Brain microvascular endothelial cell (primary cell): ENCODE measurements around the gene DOCK9.

ENCODE experiments used
- DNase-seq: peaks from one replicate; pipeline ENCODE4 v3.0.0-alpha.2; 2020
- H3K27ac ChIP-seq: fragments of 250-450 bp; sonication (Bioruptor Pico); 2 replicates; pipeline ENCODE4 v1.5.1; 2020; ENCODE audit warnings: mild to moderate bottlenecking, moderate library complexity
- H3K27me3 ChIP-seq: fragments of 250-450 bp; sonication (Bioruptor Pico); replicated peaks from 2 replicates; pipeline ENCODE4 v1.5.1; 2020; ENCODE audit warnings: mild to moderate bottlenecking
- H3K36me3 ChIP-seq: fragments of 250-450 bp; sonication (Bioruptor Pico); replicated peaks from 2 replicates; pipeline ENCODE4 v1.5.1; 2020; ENCODE audit warnings: mild to moderate bottlenecking
- H3K4me3 ChIP-seq: 2 replicates; pipeline ENCODE4 v1.5.1; 2011; ENCODE audit warnings: low read depth, mild to moderate bottlenecking, control low read depth, low read length, moderate library complexity
- CTCF ChIP-seq: IDR thresholded peaks from 2 replicates; pipeline ENCODE4 v1.5.1; 2011; ENCODE audit warnings: low read depth, mild to moderate bottlenecking, moderate library complexity, low read length, control low read depth, inconsistent platforms; ENCODE audit errors: missing control alignments
- in situ Hi-C: cut with HindIII; loops from 2 replicates; pipeline ENCODE4 v1.10.0; 2017; ENCODE audit warnings: low sequenced_read_pairs, low pct_ligation_motif_present

DOCK9 gene

GRCh38 chr13:98963917-98964316 lies 13.9 kb downstream of the DOCK9 start:
- H3K27me3 ChIP-seq, result no peaks in the 10 kb centered on the region
- no peaks in the 10 kb centered on the region for H3K36me3 ChIP-seq
- H3K4me3 ChIP-seq, result no peak overlapping the region
- TF ChIP-seq CTCF, result no peak
- H3K27ac ChIP-seq, result no peak overlapping the region
- no peak for DNase-seq
- in situ Hi-C loops, result no loop called here

GRCh38 chr13:98962901-98963590 lies 14.8 kb downstream of the DOCK9 start:
- TF ChIP-seq CTCF, result no peak
- H3K27ac ChIP-seq, result no peak overlapping the region
- no peaks in the 10 kb centered on the region for H3K27me3 ChIP-seq
- no peak overlapping the region for H3K4me3 ChIP-seq
- no peak for DNase-seq
- H3K36me3 ChIP-seq, result no peaks in the 10 kb centered on the region
- in situ Hi-C loops, result no loop called here

GRCh38 chr13:98961503-98962105 lies 16.3 kb downstream of the DOCK9 start:
- no peaks in the 10 kb centered on the region for H3K27me3 ChIP-seq
- H3K27ac ChIP-seq, result no peak overlapping the region
- peak; percentile 19 for DNase-seq
- TF ChIP-seq CTCF, result no peak
- no peaks in the 10 kb centered on the region for H3K36me3 ChIP-seq
- H3K4me3 ChIP-seq, result no peak overlapping the region
- in situ Hi-C loops, result no loop called here

- DNase-seq, result no peak
- no peaks in the 10 kb centered on the region for H3K36me3 ChIP-seq
- no peak overlapping the region for H3K4me3 ChIP-seq
- in situ Hi-C loops, result no loop called here
- no peaks in the 10 kb centered on the region for H3K27me3 ChIP-seq
- H3K27ac ChIP-seq, result no peak overlapping the region
- no peak for TF ChIP-seq CTCF
Observed at GRCh38 chr13:98960606-98961502, 17.0 kb downstream of the DOCK9 start.

GRCh38 chr13:98959786-98960605 lies 17.9 kb downstream of the DOCK9 start:
- no peaks in the 10 kb centered on the region for H3K36me3 ChIP-seq
- in situ Hi-C loops, result no loop called here
- no peak for DNase-seq

More at GRCh38 chr13:98959786-98960605, 17.9 kb downstream of the DOCK9 start:
- no peak overlapping the region for H3K4me3 ChIP-seq
- TF ChIP-seq CTCF, result no peak
- H3K27me3 ChIP-seq, result no peaks in the 10 kb centered on the region
- no peak overlapping the region for H3K27ac ChIP-seq
